BLaER1 treated with 17β-estradiol and CSF1 and Interleukin-3, amounts not matched to agents 10 nM and 100 nM (cell line): ENCODE measurements around the gene RXRG.

Experiments
- H3K27ac ChIP-seq, 11 experiments: shearing (Covaris generic); formaldehyde crosslinking; 2 replicates each; pipeline ENCODE4 v1.8.1; 2022
- H3K27me3 ChIP-seq, 11 experiments: shearing (Covaris generic); formaldehyde crosslinking; 2 replicates each; pipeline ENCODE4 v1.8.1; 2022
- H3K36me3 ChIP-seq, 11 experiments: shearing (Covaris generic); formaldehyde crosslinking; 2 replicates each; pipeline ENCODE4 v1.8.1; 2022
- H3K4me1 ChIP-seq, 10 experiments: shearing (Covaris generic); formaldehyde crosslinking; 2 replicates each; pipeline ENCODE4 v1.8.1; 2022
- H3K4me2 ChIP-seq, 11 experiments: shearing (Covaris generic); formaldehyde crosslinking; 2 replicates each; pipeline ENCODE4 v1.8.1; 2022
- H3K4me3 ChIP-seq, 10 experiments: shearing (Covaris generic); formaldehyde crosslinking; 2 replicates each; pipeline ENCODE4 v1.8.1; 2022
- H3K9ac ChIP-seq, 11 experiments: shearing (Covaris generic); formaldehyde crosslinking; 2 replicates each; pipeline ENCODE4 v1.8.1; 2022
- H3K9me3 ChIP-seq, 11 experiments: shearing (Covaris generic); formaldehyde crosslinking; replicated peaks in 1 of 11; 2 replicates each; pipeline ENCODE4 v1.8.1; 2022
- H4K20me1 ChIP-seq, 11 experiments: shearing (Covaris generic); formaldehyde crosslinking; 2 replicates each; pipeline ENCODE4 v1.8.1; 2022
- Cebpa-rat ChIP-seq, 11 experiments: shearing (Covaris generic); IDR thresholded peaks; 2 replicates each; pipeline ENCODE4 v1.8.1; 2022

The RXRG gene

GRCh38 chr1:165351863-165352441 is 93.0 kb downstream of the RXRG start:
- peaks cover 0 to 10% (median 0%) of the 10 kb centered on the region in 11 experiments; a peak in 2 of 22 replicates for H3K36me3 ChIP-seq
- H3K4me1 ChIP-seq, result no peaks in the 10 kb centered on the region
- H3K27ac ChIP-seq, result no peak overlapping the region
- H4K20me1 ChIP-seq, result peaks cover 0 to 12% (median 0%) of the 10 kb centered on the region in 11 experiments; a peak in 3 of 22 replicates
- no peak for TF ChIP-seq Cebpa-rat (IDR thresholded peaks at IDR 0.05)
- no peak overlapping the region for H3K4me3 ChIP-seq
- peaks cover 47 to 54% (median 51%) of the 10 kb centered on the region in 11 experiments for H3K9me3 ChIP-seq
- H3K27me3 ChIP-seq, result peaks cover 81 to 97% (median 88%) of the 10 kb centered on the region in 11 experiments
- no peak overlapping the region for H3K9ac ChIP-seq
- H3K4me2 ChIP-seq, result no peak overlapping the region
